Activated naive CD4-positive, alpha-beta T cell treated with anti-CD3 and anti-CD28 coated beads for 36 hours (primary cell): ENCODE measurements around the gene PANK1. TPM values are rescaled to one million over a fixed set of nuclear protein-coding genes. Genes with fewer than 3 reads are reported as not detected.
A peak's percentile ranks its signal among the peaks of the same experiment; 100 is the strongest.
"Not testable (repeated sequence)": the region's sequence is repeated elsewhere in the genome, so short reads cannot be mapped to it uniquely, and the experiment has no call there.

Experiments
- CTCF ChIA-PET: fragments of 350-600 bp; sonication (Branson Sonifier 250); formaldehyde crosslinking; loops from one replicate; lab custom pipeline; 2021; ENCODE audit warnings: antibody characterized with exemption; lab: Charles Lee
- DNase-seq: peaks from one replicate; pipeline ENCODE4 v3.0.0-alpha.2; 2020
- H3K27ac Mint-ChIP-seq: one replicate; pipeline ENCODE4 v1.8.0; 2021; ENCODE audit warnings: mild to moderate bottlenecking, mixed read lengths
- H3K27me3 Mint-ChIP-seq: one replicate; pipeline ENCODE4 v1.8.0; 2021; ENCODE audit warnings: low read depth, mixed read lengths
- H3K36me3 Mint-ChIP-seq: one replicate; pipeline ENCODE4 v1.8.0; 2021; ENCODE audit warnings: low read depth, mixed read lengths
- H3K4me1 Mint-ChIP-seq: one replicate; pipeline ENCODE4 v1.8.0; 2021; ENCODE audit warnings: low read depth, mixed read lengths
- H3K4me3 Mint-ChIP-seq: one replicate; pipeline ENCODE4 v1.8.0; 2021; ENCODE audit warnings: mild to moderate bottlenecking, moderate library complexity, mixed read lengths
- H3K9me3 Mint-ChIP-seq: one replicate; pipeline ENCODE4 v1.8.0; 2021; ENCODE audit warnings: mixed read lengths
- intact Hi-C: fragments of 100-400 bp; cut with micrococcal nuclease; formaldehyde crosslinking; loops from one replicate; pipeline ENCODE4 v1.15.1; 2023
- total RNA-seq, 2 experiments: library from RNA; stranded (reverse); gene quantifications; one replicate each; pipeline ENCODE4 v1.2.3, GENCODE V29; 2021

Gene PANK1
- total RNA-seq, 2 experiments from 2014 or later: 1.6 to 2.2 TPM

GRCh38 chr10:89633484-89633883, 11.6 kb downstream of the PANK1 start:
- no peaks in the 10 kb centered on the region for H3K36me3 Mint-ChIP-seq
- intact Hi-C loops: no loop called here
- no peaks in the 10 kb centered on the region for H3K9me3 Mint-ChIP-seq
- DNase-seq: no peak
- CTCF ChIA-PET: no interaction called here
- H3K4me3 Mint-ChIP-seq: no peak overlapping the region
- H3K4me1 Mint-ChIP-seq: no peaks in the 10 kb centered on the region
- no peaks in the 10 kb centered on the region for H3K27me3 Mint-ChIP-seq
- H3K27ac Mint-ChIP-seq: no peak overlapping the region

DNA sequence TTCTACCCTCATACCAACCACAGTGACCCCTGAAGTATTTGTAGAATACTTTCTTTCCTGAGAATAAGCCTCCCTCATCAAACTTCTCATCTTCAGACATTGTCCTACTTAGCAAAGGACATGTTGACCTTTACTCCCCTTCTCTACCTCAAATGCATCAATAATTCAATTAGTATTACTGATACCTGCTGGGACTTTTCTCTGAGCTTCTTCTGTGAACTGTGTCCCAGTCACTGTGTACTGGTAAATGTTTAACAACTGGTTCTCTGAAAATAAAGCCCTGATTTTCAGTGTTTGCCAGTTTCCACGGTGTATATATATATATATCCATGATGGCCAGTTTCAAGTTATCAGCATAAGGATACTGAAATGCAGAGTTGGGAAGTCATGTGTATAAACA, 12.2 kb downstream of the PANK1 start:
- no peaks in the 10 kb centered on the region for H3K36me3 Mint-ChIP-seq
- intact Hi-C loops: no loop called here
- H3K4me3 Mint-ChIP-seq: no peak overlapping the region
- no peaks in the 10 kb centered on the region for H3K27me3 Mint-ChIP-seq
- no peak for DNase-seq
- no peaks in the 10 kb centered on the region for H3K4me1 Mint-ChIP-seq
- H3K27ac Mint-ChIP-seq: no peak overlapping the region
- CTCF ChIA-PET: no interaction called here
- no peaks in the 10 kb centered on the region for H3K9me3 Mint-ChIP-seq

GRCh38 chr10:89627830-89628229, 17.2 kb downstream of the PANK1 start:
- Mint-ChIP-seq H3K36me3 (peaks cover 1% of the 10 kb centered on the region), H3K9me3 (no peaks in the 10 kb centered on the region), H3K4me3 (no peak overlapping the region), H3K4me1 (no peaks in the 10 kb centered on the region), H3K27ac (no peak overlapping the region), H3K27me3 (no peaks in the 10 kb centered on the region)
- no peak for DNase-seq
- intact Hi-C loops: no loop called here
- CTCF ChIA-PET: no interaction called here

DNA sequence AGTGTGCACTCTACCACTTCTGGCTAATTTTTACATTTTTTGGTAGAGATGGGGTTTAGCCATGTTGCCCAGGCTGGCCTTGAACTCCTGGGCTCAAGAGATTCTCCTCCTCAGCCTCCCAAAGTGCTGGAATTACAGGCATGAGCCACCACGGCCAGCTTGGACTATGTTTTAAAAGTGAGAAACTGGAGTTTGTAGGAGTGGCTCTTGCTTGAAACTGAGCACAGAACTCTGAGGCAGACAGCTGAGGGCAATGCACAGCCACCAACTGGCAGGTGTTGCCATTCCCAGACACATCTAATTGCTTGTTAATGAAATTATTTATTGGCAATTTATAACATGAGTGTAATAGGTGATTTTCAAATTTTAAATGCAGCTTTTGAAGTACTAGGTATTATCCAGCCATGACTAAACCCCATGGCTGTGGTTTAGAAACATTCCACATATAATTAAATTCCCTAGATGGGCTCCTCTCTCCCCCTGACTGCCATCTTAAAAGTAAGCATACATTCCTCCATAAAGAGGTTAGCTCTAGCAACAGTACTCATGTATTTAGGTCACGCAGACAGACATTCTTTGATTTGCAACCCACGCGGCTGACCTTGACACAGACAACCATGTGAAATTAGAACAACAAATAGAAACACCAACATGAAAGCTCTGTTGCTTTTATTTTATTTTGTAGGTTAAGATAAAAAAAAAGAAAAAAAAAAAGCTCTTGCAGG, 19.8 kb downstream of the PANK1 start:
- H3K36me3 Mint-ChIP-seq: peaks cover 1% of the 10 kb centered on the region
- H3K9me3 Mint-ChIP-seq: peaks cover 4% of the 10 kb centered on the region
- DNase-seq: no peak
- no peak overlapping the region for H3K4me3 Mint-ChIP-seq
- no peaks in the 10 kb centered on the region for H3K27me3 Mint-ChIP-seq
- CTCF ChIA-PET: no interaction called here
- H3K27ac Mint-ChIP-seq: no peak overlapping the region
- no peaks in the 10 kb centered on the region for H3K4me1 Mint-ChIP-seq
- intact Hi-C loops: no loop called here

DNA sequence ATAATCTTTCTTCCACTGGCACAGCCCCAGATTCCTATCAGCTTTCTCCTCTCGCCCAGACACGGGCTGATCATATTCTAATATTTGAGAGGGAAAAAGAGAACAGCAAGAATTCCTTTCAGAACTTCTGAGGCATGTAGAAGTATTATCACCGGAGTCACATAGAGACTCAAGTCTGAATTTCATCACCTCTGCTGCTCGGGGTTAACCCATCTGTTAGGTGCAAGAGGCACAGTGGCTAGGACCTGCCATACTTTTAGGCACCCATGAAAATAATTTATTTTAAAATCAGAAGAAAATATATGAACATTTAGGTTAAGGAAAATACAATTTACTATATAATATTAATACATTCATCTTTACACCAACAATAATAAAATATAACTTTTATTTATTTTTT, 21.0 kb downstream of the PANK1 start:
- Mint-ChIP-seq H3K27ac (no peak overlapping the region), H3K9me3 (peaks cover 12% of the 10 kb centered on the region), H3K4me3 (no peak overlapping the region), H3K27me3 (no peaks in the 10 kb centered on the region), H3K4me1 (no peaks in the 10 kb centered on the region), H3K36me3 (peaks cover 1% of the 10 kb centered on the region)
- no peak for DNase-seq
- intact Hi-C loops: no loop called here
- CTCF ChIA-PET: no interaction called here

DNA sequence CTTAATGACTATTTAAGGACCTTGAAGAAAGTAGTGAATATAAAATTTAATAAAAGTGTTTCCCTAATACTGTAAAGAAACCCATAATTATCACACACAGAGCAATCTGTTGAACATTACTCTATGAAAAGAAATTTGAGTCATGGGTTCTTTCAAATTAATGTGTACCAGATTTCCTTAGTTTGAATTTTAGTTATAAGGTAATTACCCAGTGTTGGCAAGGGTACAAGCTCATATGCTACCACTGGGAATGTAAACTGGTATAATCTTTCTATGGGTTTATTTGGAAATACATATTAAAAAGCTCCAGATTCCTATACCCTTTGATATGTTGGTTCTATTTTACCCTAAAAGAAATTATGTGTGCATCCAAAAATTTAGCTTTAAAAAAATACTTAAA, 22.9 kb downstream of the PANK1 start:
- H3K9me3 Mint-ChIP-seq: peaks cover 12% of the 10 kb centered on the region
- intact Hi-C loops: no loop called here
- CTCF ChIA-PET: no interaction called here
- no peak overlapping the region for H3K27ac Mint-ChIP-seq
- no peaks in the 10 kb centered on the region for H3K4me1 Mint-ChIP-seq
- peaks cover 2% of the 10 kb centered on the region for H3K27me3 Mint-ChIP-seq
- no peak for DNase-seq
- H3K4me3 Mint-ChIP-seq: no peak overlapping the region
- H3K36me3 Mint-ChIP-seq: peaks cover 1% of the 10 kb centered on the region

- intact Hi-C loops: no loop called here
- H3K9me3 Mint-ChIP-seq: peaks cover 12% of the 10 kb centered on the region
- H3K27ac Mint-ChIP-seq: no peak overlapping the region
- H3K36me3 Mint-ChIP-seq: peaks cover 1% of the 10 kb centered on the region
- CTCF ChIA-PET: no interaction called here
- peaks cover 2% of the 10 kb centered on the region for H3K27me3 Mint-ChIP-seq
- no peak for DNase-seq
- H3K4me3 Mint-ChIP-seq: no peak overlapping the region
- H3K4me1 Mint-ChIP-seq: no peaks in the 10 kb centered on the region
Measured at GRCh38 chr10:89621438-89621837, 23.6 kb downstream of the PANK1 start.

DNA sequence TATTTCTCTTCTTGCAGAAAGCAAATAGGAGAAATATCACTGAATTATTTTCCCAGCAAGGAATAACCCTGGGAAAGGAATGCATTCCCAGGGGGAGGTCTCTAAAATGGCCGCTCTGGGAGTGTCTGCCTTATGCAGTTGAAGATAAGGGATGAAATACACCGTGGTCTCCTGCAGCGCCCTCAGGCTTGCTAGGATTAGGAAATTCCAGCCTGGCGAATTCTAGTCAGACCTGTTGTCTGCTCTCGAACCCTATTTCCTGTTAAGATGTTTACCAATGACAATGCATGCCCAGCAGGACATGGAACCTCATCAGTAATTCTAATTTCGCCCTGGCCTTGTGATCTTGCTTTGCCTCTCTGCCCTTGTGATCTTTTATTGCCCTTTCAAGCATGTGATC, 24.7 kb downstream of the PANK1 start:
- H3K36me3 Mint-ChIP-seq, H3K27ac Mint-ChIP-seq, CTCF ChIA-PET, H3K27me3 Mint-ChIP-seq, H3K4me1 Mint-ChIP-seq, DNase-seq, intact Hi-C loops, H3K4me3 Mint-ChIP-seq: not testable (repeated sequence)
- H3K9me3 Mint-ChIP-seq: peaks cover 12% of the 10 kb centered on the region

DNA sequence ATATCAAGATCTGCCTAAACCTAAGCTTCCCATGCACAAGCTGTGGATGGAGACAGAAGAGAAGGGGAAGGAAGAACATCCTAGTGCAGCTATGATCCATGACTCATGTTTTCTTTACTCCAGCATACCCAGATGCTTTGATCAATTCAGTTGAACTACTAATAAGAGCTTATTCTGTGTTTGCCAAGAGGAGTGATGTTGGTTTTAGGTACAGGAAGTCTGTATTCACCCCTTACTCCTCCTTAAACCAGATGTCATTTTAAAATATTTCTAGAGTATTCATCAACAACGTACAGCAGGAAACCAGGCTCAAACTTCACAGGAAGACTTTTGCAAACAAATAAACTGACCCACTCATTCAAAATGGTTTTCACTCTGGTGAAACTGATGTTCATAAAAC, 29.2 kb downstream of the PANK1 start:
- Mint-ChIP-seq H3K27ac (no peak overlapping the region), H3K4me1 (peaks cover 14% of the 10 kb centered on the region), H3K27me3 (peaks cover 2% of the 10 kb centered on the region), H3K9me3 (peaks cover 12% of the 10 kb centered on the region), H3K4me3 (no peak overlapping the region), H3K36me3 (no peaks in the 10 kb centered on the region)
- DNase-seq: no peak
- intact Hi-C loops: no loop called here
- CTCF ChIA-PET: no interaction called here

GRCh38 chr10:89615112-89615511, 29.9 kb downstream of the PANK1 start:
- peaks cover 8% of the 10 kb centered on the region for H3K9me3 Mint-ChIP-seq
- H3K4me1 Mint-ChIP-seq: peaks cover 17% of the 10 kb centered on the region
- intact Hi-C loops: no loop called here
- peaks cover 2% of the 10 kb centered on the region for H3K27me3 Mint-ChIP-seq
- no peak overlapping the region for H3K4me3 Mint-ChIP-seq
- H3K36me3 Mint-ChIP-seq: no peaks in the 10 kb centered on the region
- CTCF ChIA-PET: interaction anchor here (0.7 kb wide), 1 partner anchor 89 kb away, joined by 3 read pairs; no protein-coding TSS in a partner anchor
- DNase-seq: no peak
- H3K27ac Mint-ChIP-seq: no peak overlapping the region

DNA sequence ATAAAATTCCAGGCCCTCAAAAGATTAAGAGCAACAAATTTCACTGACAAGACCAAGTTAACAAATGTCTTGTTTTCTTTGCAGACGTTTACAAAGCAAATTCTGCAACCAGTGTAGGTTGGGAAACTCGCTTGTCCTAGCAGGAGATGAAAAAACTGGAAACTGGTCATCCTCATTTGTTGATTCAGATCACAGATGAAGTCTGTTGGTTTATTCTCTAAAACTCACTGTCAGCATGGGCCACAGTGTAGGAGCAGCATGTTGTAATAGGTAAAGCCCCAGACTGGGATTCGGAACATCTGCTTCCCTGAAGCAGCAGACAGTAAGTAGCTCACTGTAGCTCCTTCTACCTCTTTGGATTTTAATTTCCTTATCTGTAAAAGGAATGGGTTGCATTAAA, 31.5 kb downstream of the PANK1 start:
- H3K36me3 Mint-ChIP-seq: no peaks in the 10 kb centered on the region

DNA sequence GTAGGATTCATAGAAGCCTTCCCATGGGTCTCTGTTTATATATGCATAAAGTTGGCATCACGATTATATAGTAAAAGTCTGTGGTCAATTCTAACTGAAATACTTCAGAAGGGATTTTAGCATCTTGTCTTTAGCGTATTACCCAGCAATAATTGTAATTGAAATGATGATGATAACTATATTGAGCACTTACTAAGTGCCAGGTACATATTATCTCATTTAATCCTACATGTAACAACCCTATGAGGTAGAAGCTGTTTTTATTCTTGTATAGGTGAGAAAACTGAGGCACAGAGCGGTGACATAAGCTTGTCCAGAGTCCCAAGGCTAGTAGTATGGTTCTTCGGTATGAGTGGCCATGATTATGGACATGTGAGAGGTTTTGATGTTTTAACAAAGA, 33.8 kb downstream of the PANK1 start:
- DNase-seq: no peak
- Mint-ChIP-seq H3K4me3 (no peak overlapping the region), H3K27ac (no peak overlapping the region), H3K4me1 (peaks cover 23% of the 10 kb centered on the region), H3K36me3 (no peaks in the 10 kb centered on the region), H3K27me3 (no peaks in the 10 kb centered on the region), H3K9me3 (no peaks in the 10 kb centered on the region)
- intact Hi-C loops: no loop called here
- CTCF ChIA-PET: no interaction called here

More for the DNA sequence above, 31.5 kb downstream of the PANK1 start:
- H3K4me3 Mint-ChIP-seq: no peak overlapping the region
- DNase-seq: no peak
- no peaks in the 10 kb centered on the region for H3K9me3 Mint-ChIP-seq
- intact Hi-C loops: no loop called here
- H3K4me1 Mint-ChIP-seq: peaks cover 23% of the 10 kb centered on the region
- H3K27me3 Mint-ChIP-seq: peaks cover 2% of the 10 kb centered on the region
- no peak overlapping the region for H3K27ac Mint-ChIP-seq
- CTCF ChIA-PET: no interaction called here

DNA sequence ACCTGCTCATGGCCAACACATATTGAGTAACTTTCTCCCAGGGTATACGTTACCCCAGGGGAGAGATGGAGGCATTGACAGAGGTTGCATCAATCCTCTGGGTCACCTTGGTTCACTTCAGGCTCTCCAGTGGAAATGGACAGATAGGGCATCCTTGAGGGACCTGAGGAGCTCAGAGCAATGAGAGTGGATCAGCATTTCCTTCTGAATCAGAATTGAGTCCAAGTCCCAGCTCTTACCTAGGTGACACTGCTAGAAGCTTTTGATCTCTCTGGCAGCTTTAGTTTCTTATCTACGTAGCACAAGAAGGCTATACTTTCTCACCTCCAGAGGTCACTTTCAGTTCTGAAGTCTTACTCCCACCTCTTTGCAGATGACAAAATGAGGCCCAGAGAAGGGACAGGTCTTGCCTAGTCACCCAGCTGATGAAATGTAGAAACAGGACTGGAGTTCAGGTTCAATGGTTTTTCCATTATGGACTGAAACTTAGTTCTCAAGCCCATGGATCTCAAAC, 35.2 kb downstream of the PANK1 start:
- intact Hi-C loops: no loop called here
- no peak overlapping the region for H3K27ac Mint-ChIP-seq
- no peak overlapping the region for H3K4me3 Mint-ChIP-seq
- CTCF ChIA-PET: interaction anchor here (0.5 kb wide), 1 partner anchor 1005 kb away, joined by 3 read pairs; no protein-coding TSS in a partner anchor
- no peaks in the 10 kb centered on the region for H3K27me3 Mint-ChIP-seq
- H3K36me3 Mint-ChIP-seq: no peaks in the 10 kb centered on the region
- H3K9me3 Mint-ChIP-seq: no peaks in the 10 kb centered on the region
- DNase-seq: peak; percentile 13
- H3K4me1 Mint-ChIP-seq: peaks cover 11% of the 10 kb centered on the region
